Measurements from ENCODE around the gene DYNC1H1. TPM values are rescaled to one million over a fixed set of nuclear protein-coding genes. Genes with fewer than 3 reads are reported as not detected.
A peak's percentile ranks its signal among the peaks of the same experiment; 100 is the strongest.

The DYNC1H1 gene
- total RNA-seq, 1 experiment from 2014 or later: 438 TPM

DNA sequence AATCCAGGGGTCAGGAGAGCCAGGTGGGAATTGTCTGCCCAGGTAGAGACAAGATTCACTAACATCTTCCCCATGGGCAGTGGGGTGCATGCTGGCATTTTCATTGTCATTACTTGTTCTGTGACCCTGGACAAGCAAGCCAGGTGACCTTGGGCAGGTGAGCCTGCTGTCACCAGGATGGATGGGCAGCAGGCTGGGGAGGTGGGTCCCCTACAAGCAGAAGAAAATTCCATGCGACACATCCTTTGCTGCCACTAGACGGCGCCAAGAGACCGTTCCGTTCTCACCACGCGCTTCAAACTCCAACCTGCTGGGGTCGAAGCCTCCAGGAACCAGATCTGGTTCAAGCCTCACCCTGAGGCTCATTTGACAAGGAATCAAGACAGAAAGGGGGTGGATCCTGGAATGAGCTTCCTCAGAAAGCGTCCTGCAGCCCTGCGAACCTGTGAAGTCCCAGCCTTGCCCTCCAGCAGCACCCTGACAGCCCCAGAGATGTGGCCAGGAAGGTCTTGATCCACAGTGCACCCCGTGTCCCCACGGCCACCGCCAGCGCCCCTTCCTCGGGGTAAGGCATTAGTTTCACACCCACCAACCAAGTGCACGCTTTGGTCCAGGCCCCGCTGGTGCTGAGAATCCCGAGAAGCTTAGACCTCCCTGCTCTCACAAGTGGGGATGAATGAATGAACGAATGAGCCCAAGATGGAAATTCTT is 3.2 kb upstream of the DYNC1H1 start:
- POLR2A ChIA-PET: no interaction called here
- no peak overlapping the region for H3K27ac Mint-ChIP-seq
- H3K36me3 Mint-ChIP-seq: no peaks in the 10 kb centered on the region
- CTCF ChIA-PET: interaction anchor here (0.6 to 2.2 kb wide), 16 partner anchors 10 to 345 kb away, joined by 3 to 13 read pairs (median 4); no protein-coding TSS in a partner anchor
- DNase-seq (ENCODE audit: low spot score) (peak; percentile 82), ATAC-seq (peak; percentile 25)
- peaks cover 24% of the 10 kb centered on the region for H3K4me1 Mint-ChIP-seq
- H3K4me3 Mint-ChIP-seq: no peak overlapping the region; the same call in 1 of the 2 replicates
- no peaks in the 10 kb centered on the region for H3K9me3 Mint-ChIP-seq
- H3K27me3 Mint-ChIP-seq (ENCODE audit: low read depth): peaks cover 39% of the 10 kb centered on the region
- TF ChIP-seq RELA (CRISPR knock-in tag; IDR thresholded peaks at IDR 0.05; ENCODE audit: borderline replicate concordance): no peak
- TF ChIP-seq JUN (CRISPR knock-in tag; IDR thresholded peaks at IDR 0.05): no peak
- TF ChIP-seq HMGXB4 (CRISPR knock-in tag; IDR thresholded peaks at IDR 0.05): no peak
- TF ChIP-seq, protein P1, sequence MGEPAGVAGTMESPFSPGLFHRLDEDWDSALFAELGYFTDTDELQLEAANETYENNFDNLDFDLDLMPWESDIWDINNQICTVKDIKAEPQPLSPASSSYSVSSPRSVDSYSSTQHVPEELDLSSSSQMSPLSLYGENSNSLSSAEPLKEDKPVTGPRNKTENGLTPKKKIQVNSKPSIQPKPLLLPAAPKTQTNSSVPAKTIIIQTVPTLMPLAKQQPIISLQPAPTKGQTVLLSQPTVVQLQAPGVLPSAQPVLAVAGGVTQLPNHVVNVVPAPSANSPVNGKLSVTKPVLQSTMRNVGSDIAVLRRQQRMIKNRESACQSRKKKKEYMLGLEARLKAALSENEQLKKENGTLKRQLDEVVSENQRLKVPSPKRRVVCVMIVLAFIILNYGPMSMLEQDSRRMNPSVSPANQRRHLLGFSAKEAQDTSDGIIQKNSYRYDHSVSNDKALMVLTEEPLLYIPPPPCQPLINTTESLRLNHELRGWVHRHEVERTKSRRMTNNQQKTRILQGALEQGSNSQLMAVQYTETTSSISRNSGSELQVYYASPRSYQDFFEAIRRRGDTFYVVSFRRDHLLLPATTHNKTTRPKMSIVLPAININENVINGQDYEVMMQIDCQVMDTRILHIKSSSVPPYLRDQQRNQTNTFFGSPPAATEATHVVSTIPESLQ (CRISPR knock-in tag; IDR thresholded peaks at IDR 0.05): no peak
- TF ChIP-seq SP1 (CRISPR knock-in tag; conservative IDR thresholded peaks at IDR 0.05): 0 out of 2 replicates have a peak, but pooled peaks have one; percentile 50
- TF ChIP-seq ETV6 (CRISPR knock-in tag; IDR thresholded peaks at IDR 0.05): no peak
- TF ChIP-seq, protein P2, sequence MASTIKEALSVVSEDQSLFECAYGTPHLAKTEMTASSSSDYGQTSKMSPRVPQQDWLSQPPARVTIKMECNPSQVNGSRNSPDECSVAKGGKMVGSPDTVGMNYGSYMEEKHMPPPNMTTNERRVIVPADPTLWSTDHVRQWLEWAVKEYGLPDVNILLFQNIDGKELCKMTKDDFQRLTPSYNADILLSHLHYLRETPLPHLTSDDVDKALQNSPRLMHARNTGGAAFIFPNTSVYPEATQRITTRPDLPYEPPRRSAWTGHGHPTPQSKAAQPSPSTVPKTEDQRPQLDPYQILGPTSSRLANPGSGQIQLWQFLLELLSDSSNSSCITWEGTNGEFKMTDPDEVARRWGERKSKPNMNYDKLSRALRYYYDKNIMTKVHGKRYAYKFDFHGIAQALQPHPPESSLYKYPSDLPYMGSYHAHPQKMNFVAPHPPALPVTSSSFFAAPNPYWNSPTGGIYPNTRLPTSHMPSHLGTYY (CRISPR knock-in tag; IDR thresholded peaks at IDR 0.05): no peak
- TF ChIP-seq USF1 (CRISPR knock-in tag; IDR thresholded peaks at IDR 0.05): no peak
- no peak for TF ChIP-seq NR1H2 (CRISPR knock-in tag; IDR thresholded peaks at IDR 0.05)
- TF ChIP-seq, protein P3, sequence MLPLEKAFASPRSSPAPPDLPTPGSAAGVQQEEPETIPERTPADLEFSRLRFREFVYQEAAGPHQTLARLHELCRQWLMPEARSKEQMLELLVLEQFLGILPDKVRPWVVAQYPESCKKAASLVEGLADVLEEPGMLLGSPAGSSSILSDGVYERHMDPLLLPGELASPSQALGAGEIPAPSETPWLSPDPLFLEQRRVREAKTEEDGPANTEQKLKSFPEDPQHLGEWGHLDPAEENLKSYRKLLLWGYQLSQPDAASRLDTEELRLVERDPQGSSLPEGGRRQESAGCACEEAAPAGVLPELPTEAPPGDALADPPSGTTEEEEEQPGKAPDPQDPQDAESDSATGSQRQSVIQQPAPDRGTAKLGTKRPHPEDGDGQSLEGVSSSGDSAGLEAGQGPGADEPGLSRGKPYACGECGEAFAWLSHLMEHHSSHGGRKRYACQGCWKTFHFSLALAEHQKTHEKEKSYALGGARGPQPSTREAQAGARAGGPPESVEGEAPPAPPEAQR (CRISPR knock-in tag; IDR thresholded peaks at IDR 0.05): no peak
- TF ChIP-seq TCF7 (CRISPR knock-in tag; IDR thresholded peaks at IDR 0.05; ENCODE audit: low read depth): no peak
- TF ChIP-seq ZNF219 (CRISPR knock-in tag; IDR thresholded peaks at IDR 0.05; ENCODE audit: borderline replicate concordance): no peak
- no peak for TF ChIP-seq SMAD3 (CRISPR knock-in tag; IDR thresholded peaks at IDR 0.05; ENCODE audit: borderline replicate concordance)
- no peak for TF ChIP-seq ZNF121 (CRISPR knock-in tag; IDR thresholded peaks at IDR 0.05)
- TF ChIP-seq ZNF317 (CRISPR knock-in tag; IDR thresholded peaks at IDR 0.05; ENCODE audit: borderline replicate concordance, low read depth): no peak
- no peak for TF ChIP-seq MXD4 (CRISPR knock-in tag; IDR thresholded peaks at IDR 0.05; ENCODE audit: borderline replicate concordance)
- no peak for TF ChIP-seq AFF4 (CRISPR knock-in tag; IDR thresholded peaks at IDR 0.05; ENCODE audit: borderline replicate concordance)
- TF ChIP-seq NFATC4 (CRISPR knock-in tag; IDR thresholded peaks at IDR 0.05): no peak
- no peak for TF ChIP-seq PREB (CRISPR knock-in tag; IDR thresholded peaks at IDR 0.05; ENCODE audit: borderline replicate concordance)
- peak; percentile 28; the same call in 1 of the 2 replicates for TF ChIP-seq TEAD4 (CRISPR knock-in tag; IDR thresholded peaks at IDR 0.05)
- no peak for TF ChIP-seq MYBL2 (CRISPR knock-in tag; IDR thresholded peaks at IDR 0.05)
- no peak for TF ChIP-seq AR (CRISPR knock-in tag; IDR thresholded peaks at IDR 0.05)
